Left ventricle myocardium inferior (tissue), 1 donor: Measurements from ENCODE around the gene SFRP4. TPM values are rescaled to one million over a fixed set of nuclear protein-coding genes. Genes with fewer than 3 reads are reported as not detected.

Experiments used
- DNase-seq: peaks from one replicate; pipeline ENCODE4 v3.0.0-alpha.2; 2020
- H3K27ac ChIP-seq: fragments of 200-600 bp; replicated peaks from 2 replicates; pipeline ENCODE4 v1.8.0; 2021
- H3K27me3 ChIP-seq: fragments of 200-600 bp; 2 replicates; pipeline ENCODE4 v1.8.0; 2021; ENCODE audit warnings: low read depth
- H3K36me3 ChIP-seq: fragments of 200-600 bp; 2 replicates; pipeline ENCODE4 v1.8.0; 2021
- H3K4me1 ChIP-seq: fragments of 200-600 bp; 2 replicates; pipeline ENCODE4 v1.8.0; 2021
- H3K4me3 ChIP-seq: fragments of 200-600 bp; 2 replicates; pipeline ENCODE4 v1.8.0; 2021; ENCODE audit warnings: mild to moderate bottlenecking, moderate library complexity
- H3K9me3 ChIP-seq: fragments of 200-600 bp; replicated peaks from 2 replicates; pipeline ENCODE4 v1.8.0; 2021
- intact Hi-C: fragments of 100-400 bp; cut with micrococcal nuclease; formaldehyde crosslinking; loops from one replicate; pipeline ENCODE4 v1.11.0; 2022
- total RNA-seq: library from RNA; stranded (reverse); fragmentation: NEBNext Ultra II Directional; extraction: Animal tissue kit (Norgen Biotek cat#: 25700); gene quantifications from one replicate; pipeline ENCODE4 v1.2.1, GENCODE V29; 2021
- TF ChIP-seq, protein P1 (sequence below): fragments of 200-600 bp; IDR thresholded peaks from 2 replicates; pipeline ENCODE4 v1.8.0; 2021; ENCODE audit warnings: antibody characterized with exemption, mild to moderate bottlenecking, borderline replicate concordance
- donor health status: DM: no; HTN: yes; CAD: no; lungs with severe emphysema.

SFRP4 gene
- total RNA-seq, 1 donor from 2014 or later, result 2.1 TPM

- no peak overlapping the region for H3K4me3 ChIP-seq
- H3K9me3 ChIP-seq, result no peaks in the 10 kb centered on the region
- H3K27ac ChIP-seq, result no peak overlapping the region
- no peak for DNase-seq
- peaks cover 5% of the 10 kb centered on the region for H3K27me3 ChIP-seq
- TF ChIP-seq, protein P1, sequence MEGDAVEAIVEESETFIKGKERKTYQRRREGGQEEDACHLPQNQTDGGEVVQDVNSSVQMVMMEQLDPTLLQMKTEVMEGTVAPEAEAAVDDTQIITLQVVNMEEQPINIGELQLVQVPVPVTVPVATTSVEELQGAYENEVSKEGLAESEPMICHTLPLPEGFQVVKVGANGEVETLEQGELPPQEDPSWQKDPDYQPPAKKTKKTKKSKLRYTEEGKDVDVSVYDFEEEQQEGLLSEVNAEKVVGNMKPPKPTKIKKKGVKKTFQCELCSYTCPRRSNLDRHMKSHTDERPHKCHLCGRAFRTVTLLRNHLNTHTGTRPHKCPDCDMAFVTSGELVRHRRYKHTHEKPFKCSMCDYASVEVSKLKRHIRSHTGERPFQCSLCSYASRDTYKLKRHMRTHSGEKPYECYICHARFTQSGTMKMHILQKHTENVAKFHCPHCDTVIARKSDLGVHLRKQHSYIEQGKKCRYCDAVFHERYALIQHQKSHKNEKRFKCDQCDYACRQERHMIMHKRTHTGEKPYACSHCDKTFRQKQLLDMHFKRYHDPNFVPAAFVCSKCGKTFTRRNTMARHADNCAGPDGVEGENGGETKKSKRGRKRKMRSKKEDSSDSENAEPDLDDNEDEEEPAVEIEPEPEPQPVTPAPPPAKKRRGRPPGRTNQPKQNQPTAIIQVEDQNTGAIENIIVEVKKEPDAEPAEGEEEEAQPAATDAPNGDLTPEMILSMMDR, result peak; percentile 66
- intact Hi-C loops, result loop anchor here (5.0 to 10.0 kb wide), 2 partner anchors 203 to 321 kb away; no protein-coding TSS in a partner anchor
- peaks cover 12% of the 10 kb centered on the region for H3K4me1 ChIP-seq
- no peaks in the 10 kb centered on the region for H3K36me3 ChIP-seq
Measured at GRCh38 chr7:37901236-37901827, 15.3 kb downstream of the SFRP4 start.

- TF ChIP-seq, protein P1, result no peak
- intact Hi-C loops, result loop anchor here (5.0 to 10.0 kb wide), 2 partner anchors 205 to 323 kb away; no protein-coding TSS in a partner anchor
- Histone ChIP-seq H3K4me1 (peaks cover 12% of the 10 kb centered on the region), H3K27me3 (peaks cover 8% of the 10 kb centered on the region), H3K4me3 (no peak overlapping the region), H3K9me3 (no peaks in the 10 kb centered on the region), H3K27ac (no peak overlapping the region), H3K36me3 (no peaks in the 10 kb centered on the region)
- DNase-seq, result no peak
Measured at GRCh38 chr7:37899712-37900247, 16.8 kb downstream of the SFRP4 start.

- H3K4me1 ChIP-seq, result no peaks in the 10 kb centered on the region
- intact Hi-C loops, result no loop called here
Measured at GRCh38 chr7:37894671-37895070, 21.9 kb downstream of the SFRP4 start.

GRCh38 chr7:37893359-37893758 is 23.3 kb downstream of the SFRP4 start:
- intact Hi-C loops, result no loop called here
- Histone ChIP-seq H3K27me3 (peaks cover 11% of the 10 kb centered on the region), H3K36me3 (no peaks in the 10 kb centered on the region), H3K4me1 (no peaks in the 10 kb centered on the region), H3K9me3 (no peaks in the 10 kb centered on the region), H3K4me3 (no peak overlapping the region), H3K27ac (no peak overlapping the region)
- TF ChIP-seq, protein P1, result no peak
- no peak for DNase-seq

More at GRCh38 chr7:37894671-37895070, 21.9 kb downstream of the SFRP4 start:
- TF ChIP-seq, protein P1, result no peak
- no peak overlapping the region for H3K4me3 ChIP-seq
- peaks cover 11% of the 10 kb centered on the region for H3K27me3 ChIP-seq
- no peaks in the 10 kb centered on the region for H3K36me3 ChIP-seq
- no peak for DNase-seq
- no peak overlapping the region for H3K27ac ChIP-seq
- no peaks in the 10 kb centered on the region for H3K9me3 ChIP-seq

DNA sequence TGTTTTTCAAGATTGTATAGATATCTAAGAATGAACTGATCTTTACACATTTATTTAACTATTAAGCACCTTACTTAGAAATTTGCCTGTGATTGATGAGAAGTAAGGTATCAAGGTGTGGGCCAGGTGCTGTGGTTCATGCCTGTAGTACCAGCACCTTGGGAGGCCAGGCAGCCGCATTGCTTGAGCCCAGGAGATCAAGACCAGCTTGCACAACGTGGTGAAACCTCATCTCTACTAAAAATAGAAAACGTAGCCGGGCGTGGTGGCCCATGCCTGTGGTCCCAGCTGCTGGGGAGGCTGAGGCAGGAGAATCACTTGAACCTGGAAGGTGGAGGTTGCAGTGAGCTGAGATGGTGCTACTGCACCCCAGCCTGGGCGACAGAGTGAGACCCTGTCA is 34.5 kb downstream of the SFRP4 start:
- Histone ChIP-seq H3K4me3 (no peak overlapping the region), H3K4me1 (no peaks in the 10 kb centered on the region), H3K27ac (no peak overlapping the region), H3K36me3 (no peaks in the 10 kb centered on the region), H3K27me3 (peaks cover 29% of the 10 kb centered on the region), H3K9me3 (no peaks in the 10 kb centered on the region)
- DNase-seq, result no peak
- intact Hi-C loops, result no loop called here
- TF ChIP-seq, protein P1, result no peak

Other genes with a start within 250 kb of the SFRP4 start
- gene GPR141, start 233.1 kb downstream of the SFRP4 start, total RNA-seq, result 0.33 TPM
- gene NME8, start 68.2 kb downstream of the SFRP4 start, total RNA-seq, result not detected
- 74.4 TPM for gene EPDR1, start 3.8 kb upstream of the SFRP4 start, total RNA-seq